ENCODE data around the gene DYNC1H1.
"Not testable (repeated sequence)": the region's sequence is repeated elsewhere in the genome, so short reads cannot be mapped to it uniquely, and the experiment has no call there.

The DYNC1H1 gene

DNA sequence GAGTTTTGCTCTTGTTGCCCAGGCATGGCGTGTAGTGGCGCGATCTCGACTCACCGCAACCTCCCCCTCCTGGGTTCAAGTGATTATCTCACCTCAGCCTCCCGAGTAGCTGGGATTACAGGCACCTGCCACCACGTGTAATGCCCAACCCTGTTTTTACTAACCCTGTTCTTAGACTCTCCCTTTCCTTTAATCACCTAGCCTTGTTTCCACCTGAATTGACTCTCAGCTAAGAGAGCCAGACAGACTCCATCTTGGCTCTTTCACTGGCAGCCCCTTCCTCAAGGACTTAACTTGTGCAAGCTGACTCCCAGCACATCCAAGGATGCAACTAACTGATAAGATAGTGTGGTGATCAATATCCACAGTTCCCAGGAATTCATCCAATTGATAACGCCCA lies 100.2 kb downstream of the DYNC1H1 start:
- DNase-seq (ENCODE audit: low spot score) = not testable (repeated sequence)

DNA sequence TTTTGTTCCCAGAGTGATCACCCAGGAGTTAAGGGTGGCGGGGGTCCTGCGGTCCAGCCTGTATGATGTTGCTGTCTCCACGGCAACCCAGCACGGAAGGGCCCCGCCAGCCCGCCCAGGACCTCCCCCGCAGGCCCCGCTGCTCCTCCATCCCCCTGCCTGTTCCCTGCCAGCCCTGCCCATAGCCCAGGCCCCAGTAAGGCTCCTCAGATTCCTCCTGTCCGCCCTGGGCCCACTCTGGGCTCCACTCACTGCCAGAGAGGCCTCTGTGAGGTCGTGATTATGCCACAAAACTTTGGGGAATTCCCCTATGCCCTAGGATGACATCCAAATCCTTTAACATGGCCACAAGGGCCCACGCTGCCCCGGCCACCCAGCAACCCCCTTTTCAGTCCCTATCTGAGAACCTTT lies 101.7 kb downstream of the DYNC1H1 start:
- no peak for DNase-seq (ENCODE audit: low spot score)

DNA sequence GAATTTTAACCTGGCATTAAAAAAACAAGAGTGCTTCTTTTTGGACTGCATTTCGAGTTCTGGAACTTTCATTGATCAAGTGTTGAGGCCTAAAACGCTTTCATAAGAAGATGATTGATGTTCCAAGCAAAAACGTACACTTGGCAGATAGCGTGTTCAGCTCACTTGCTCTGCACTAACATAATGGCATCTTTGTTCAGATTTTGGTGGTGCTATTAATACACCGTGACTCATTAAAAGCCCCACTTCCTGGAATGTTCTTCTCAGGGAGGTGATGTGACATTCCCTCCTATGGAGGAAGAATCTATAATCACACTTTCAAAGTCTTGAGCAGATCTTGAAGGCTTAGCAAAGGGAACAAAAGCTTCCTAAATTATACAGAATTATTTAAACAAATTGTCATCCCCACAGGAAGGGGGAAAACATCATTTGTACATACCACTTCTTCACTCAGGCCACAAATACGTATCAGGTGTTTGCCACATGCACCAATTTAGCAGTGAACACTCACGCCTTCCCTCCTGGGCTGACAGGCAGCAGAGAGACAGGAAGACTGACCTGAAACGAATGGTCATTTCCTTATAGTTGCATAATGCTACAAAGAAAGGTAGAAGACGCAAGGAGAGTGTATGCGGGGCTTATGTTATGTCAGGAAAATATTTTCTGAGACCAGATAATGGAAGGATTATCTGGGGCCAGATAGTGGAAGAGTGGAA lies 107.1 kb downstream of the DYNC1H1 start:
- no peak for DNase-seq (ENCODE audit: low spot score)

DNA sequence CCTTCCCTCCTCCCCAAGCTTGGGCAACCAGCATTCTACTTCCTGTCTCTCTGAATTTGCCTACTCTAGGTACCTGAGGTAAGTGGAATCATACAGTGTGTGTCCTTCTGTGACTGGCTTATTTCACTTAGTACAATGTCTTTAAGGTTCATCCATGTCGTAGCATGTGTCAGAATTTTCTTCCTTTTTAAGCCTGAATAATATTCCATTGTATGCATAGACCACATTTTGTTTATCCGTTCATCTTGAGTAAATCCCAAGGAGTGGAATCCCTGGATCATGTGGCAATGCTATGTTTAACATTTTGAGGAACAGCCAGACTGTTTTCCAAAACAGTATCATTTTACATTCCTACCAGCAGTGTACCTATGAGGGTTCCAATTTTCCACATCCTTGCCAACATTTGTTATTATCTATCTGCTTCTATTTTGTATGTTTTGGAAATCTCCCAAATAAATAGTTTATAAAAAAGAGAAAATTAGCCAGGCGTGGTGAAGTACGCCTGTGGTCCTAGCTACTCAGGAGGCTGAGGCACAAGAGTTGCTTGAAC lies 110.1 kb downstream of the DYNC1H1 start:
- DNase-seq (ENCODE audit: low spot score) = no peak

DNA sequence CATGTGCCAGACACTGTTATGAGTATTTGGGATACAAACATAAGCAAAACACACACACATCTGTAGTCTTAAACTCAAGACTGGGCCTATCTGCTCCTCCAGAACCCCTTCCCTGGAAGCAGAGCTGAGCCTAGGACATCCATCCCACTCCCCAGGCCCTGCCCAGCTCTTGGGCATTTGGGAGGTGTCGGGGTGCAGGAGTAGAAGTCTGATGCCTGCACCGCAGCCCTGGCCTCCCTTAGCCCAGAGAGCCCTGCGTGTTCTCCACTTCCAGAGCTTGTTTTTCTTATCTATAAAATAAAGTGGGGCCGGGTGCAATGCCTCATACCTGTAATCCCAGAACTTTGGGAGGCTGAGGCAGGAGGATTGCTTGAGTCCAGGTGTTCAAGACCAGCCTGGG lies 110.8 kb downstream of the DYNC1H1 start:
- no peak for DNase-seq (ENCODE audit: low spot score)

DNA sequence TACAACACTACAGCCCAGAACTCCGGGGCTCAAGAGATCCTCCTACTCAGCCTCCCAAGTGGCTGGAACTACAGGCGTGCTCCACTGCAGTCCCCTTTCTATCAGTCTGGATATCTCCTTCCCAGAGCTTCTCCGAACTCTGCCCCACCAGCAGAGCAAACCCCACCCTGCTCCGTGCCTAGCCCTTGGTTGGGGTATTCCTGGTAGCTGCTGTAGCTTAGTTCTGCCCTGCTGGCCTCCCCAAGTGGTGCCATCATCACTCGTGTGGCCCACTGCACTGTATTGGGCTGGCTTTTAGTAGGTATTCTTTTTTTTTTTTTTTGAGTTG lies 113.0 kb downstream of the DYNC1H1 start:
- peak; percentile 42 for DNase-seq (ENCODE audit: low spot score)

DNA sequence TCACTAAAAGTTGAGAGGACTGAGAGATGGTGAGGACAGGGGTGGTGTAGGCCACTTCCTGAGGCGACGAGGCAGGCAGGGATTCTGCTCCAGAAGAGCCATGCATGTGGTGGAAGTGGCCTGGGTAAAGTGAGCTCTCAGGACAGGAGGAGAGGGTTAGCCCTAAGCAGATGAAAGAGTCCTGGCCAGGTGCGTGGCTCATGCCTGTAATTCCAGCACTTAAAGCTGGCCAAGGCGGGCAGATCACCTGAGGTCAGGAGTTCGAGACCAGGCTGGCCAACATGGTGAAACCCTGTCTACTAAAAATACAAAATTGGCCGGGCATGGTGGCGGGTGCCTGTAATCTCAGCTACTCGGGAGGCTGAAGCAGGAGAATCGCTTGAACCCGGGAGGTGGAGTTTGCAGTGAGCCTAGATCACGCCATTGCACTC lies 114.0 kb downstream of the DYNC1H1 start:
- DNase-seq (ENCODE audit: low spot score) = not testable (repeated sequence)

DNA sequence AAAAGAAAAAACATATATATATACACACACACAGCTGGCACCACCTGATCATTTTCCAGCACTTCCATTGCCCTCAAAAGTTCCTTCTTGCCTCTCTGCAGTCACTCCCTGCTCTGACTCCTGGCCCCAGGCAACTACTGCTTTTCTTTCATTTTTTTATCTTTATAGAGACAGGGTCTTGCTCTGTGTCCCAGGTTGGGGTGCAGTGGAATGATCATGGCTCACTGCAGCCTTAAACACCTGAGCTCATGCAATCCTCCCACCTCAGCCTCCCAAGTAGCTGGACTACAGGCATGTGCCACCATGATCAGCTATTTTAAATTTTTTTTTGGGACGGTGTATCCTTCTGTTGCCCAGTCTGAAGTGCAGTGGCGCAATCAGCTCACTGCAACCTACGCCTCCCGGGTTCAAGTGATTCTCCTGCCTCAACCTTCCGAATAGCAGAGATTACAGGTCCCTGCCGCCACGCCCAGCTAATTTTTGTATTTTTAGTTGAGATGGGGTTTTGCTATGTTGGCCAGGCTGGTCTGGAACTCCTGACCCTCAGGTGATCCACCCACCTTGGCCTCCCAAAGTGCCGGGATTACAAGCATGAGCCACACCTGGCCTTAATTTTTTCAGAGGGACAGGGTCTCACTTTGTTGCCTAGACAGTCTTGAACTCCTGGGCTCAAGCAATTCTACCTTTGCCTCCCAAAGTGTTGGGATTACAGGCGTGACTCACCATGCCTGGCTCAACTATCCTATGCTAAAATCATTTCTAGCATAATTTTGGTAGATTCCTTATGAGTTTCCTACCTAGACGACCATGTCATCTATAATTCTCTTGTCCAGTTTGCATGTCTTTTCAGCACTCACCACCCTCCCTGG lies 114.7 kb downstream of the DYNC1H1 start:
- DNase-seq (ENCODE audit: low spot score) = peak; percentile 45

DNA sequence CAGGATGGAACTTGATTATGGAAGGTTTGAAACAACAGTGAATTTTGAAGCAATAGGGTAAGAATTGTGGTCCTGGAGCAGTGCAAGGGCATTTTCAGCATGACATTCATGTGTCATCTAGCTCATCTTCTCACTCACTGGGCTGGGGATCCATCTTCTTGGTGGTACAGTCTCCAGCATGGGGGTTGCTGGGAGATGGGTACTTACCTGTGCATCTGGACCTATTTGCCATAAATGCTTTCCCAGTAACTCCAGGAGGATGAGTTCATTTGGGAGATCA lies 115.3 kb downstream of the DYNC1H1 start:
- peak; percentile 46 for DNase-seq (ENCODE audit: low spot score)

DNA sequence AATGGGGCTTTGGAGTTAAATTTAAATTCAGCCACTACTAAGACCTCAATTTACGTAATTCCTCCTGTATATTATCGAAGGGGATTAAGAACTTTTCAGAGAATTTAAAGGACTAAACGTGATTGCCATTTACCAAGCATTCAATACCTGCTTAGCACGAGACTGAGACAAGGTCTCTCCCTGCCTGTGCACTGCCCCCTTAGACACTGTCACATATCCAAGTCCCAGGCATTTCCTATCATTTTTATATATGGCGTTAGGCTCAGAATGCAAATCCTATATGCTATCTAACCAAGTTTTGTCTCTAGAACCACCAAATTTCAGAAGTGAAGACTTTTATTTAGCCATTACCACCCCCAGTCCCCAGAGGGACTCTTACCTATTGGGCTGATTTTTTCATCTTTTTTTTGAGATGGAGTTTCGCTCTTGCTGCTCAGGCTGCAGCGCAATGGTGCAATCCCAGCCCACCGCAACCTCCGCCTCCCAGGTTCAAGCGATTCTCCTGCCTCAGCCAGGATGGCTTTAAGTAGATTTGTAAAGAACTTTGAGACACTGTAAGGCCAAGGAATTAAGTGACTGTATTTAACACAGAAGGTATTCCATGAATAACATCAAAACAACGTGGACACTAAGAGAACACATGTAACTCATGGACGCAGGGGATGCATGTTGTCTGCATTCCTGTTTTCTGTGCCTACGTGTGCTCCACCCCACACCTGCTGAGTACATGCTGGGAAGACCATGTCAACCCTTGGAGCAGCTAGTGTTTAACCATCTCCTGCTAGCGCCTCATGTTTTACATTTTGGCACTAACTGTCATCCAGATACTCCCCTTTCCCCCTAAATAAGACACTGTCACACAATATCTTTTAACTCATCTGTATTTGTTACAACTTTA lies 116.1 kb downstream of the DYNC1H1 start:
- DNase-seq (ENCODE audit: low spot score) = no peak

DNA sequence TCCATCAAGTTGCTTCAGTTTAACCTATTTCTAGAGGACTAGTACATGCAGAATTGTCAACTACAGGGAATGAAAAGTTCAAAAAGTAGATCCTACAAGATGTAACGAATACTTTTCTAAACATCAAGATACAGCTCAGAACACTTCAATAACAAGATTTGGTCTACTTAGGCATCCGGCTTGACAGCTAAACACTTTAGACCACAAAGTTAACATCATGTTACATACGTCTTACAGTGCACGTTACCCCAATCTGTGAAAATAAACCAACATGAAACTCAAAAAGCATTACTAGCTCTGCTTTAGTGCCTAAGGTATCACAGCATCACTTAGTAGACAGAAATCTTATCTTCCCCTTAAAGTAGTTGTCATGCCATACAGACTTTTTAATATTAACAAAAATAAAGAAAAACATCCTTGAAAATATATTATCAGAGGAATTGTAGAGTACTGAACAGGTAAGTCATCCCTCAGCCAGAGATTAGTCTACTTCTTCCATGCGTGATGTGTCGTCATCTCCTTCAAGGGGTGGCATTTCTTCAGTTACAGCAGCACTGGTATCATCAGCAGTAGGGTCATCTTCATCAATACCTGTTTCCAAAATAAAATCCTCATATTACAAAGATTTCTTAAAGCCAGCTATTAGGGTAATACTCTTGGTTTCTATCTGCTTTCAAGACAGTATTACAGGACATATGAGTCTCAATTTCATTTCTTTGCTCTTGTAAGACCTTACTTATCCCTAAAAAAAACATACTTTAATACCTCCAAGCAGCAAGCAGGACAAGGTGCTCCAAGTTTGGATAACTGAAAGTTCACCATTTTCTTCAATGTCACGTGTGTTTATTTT lies 117.1 kb downstream of the DYNC1H1 start:
- no peak for DNase-seq (ENCODE audit: low spot score)

DNA sequence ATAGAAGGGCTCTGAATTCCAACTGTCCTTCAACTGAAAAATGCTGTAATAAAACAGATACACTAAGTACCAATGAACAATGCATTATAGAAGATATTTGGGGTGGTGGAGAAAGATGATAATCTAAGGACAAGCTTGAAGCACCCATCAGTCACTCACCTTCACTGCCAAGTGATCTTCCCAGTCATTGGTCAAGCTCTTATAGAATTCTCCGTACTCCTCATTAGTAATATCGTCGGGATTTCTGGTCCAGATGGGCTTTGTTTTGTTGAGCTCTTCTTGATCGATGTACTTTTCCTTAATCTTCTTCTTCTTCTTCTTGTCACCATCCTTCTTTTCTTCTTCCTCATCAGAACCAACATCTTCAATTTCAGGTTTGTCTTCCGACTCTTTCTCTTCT lies 120.1 kb downstream of the DYNC1H1 start:
- DNase-seq (ENCODE audit: low spot score) = not testable (repeated sequence)

DNA sequence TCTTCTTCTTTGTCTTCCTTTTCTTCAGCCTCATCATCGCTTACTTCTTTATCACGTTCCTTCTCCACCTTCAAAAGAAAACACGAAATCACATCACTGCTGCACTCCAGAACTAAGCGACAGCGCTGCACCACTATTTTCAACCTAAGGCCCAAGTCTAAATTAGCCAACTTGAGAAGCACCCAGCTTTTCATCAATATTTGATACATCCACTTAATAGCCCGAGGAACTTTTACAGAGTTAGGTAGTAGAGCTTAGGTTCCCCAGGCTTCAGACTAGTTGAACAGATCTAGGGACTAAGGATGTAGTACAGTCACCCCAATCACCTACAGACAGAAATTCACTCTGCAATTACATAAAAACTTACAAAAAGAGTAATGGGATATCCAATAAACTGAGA lies 120.6 kb downstream of the DYNC1H1 start:
- no peak for DNase-seq (ENCODE audit: low spot score)

DNA sequence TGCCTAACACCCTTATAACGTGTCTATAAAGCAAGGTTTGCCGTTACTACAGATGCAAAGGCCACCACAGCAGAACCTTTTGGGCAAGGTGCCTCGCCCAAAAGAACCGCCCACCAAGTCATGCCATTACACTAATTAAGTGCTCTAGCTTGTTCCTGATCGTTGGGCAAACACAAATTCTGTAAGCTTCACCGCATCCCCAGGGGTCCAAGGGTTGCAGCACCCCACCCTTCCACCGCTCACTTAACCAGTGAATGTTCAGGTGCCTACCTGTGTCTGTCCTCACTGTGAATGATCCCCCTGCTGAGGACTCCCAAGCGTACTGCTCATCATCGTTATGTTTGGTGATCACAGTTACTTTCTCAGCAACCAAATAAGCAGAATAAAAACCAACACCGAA lies 121.1 kb downstream of the DYNC1H1 start:
- DNase-seq (ENCODE audit: low spot score) = no peak

DNA sequence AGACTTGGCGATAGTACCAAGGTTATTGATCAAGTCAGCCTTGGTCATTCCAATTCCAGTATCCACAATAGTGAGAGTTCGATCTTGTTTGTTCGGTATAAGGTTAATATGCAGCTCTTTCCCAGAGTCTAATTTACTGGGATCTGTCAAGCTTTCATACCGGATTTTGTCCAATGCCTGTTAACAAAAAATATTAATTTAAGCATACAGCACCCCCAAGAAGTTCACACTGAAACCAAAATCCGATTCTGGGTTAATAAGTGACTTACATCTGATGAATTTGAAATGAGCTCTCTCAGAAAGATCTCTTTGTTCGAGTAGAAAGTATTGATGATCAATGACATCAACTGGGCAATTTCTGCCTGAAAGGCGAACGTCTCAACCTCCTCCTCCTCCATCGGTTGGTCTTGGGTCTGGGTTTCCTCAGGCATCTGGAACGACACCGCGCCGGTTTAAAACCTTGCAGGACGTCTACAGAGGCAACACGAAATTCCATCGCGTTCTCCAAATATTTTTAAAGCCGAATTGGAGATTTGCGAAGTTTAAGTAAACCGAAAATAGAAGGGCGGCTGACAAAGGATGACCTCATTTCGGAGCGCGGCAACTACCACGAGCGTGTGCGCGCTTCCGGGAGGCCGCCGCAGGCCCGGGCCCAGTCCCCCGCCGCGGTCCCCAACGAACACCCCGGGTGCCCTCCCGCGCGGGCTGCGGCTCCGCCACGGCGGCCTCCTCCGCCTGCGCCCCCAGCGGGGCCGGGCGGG lies 121.8 kb downstream of the DYNC1H1 start:
- DNase-seq (ENCODE audit: low spot score) = peak; percentile 65

DNA sequence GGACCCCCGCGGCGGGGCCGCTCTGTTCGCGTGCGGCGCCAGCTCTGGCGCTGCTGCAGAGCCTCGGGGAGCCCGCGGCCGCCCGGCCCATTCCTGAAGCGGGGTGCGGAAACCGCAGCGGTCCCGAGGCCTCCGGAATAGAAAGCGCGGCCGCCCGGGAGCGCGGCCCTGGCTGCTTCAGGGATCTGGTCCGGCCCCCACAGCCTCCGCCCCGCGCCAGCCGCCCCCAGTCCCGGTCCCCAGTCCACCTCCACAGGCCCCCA lies 122.3 kb downstream of the DYNC1H1 start:
- DNase-seq (ENCODE audit: low spot score) = no peak

DNA sequence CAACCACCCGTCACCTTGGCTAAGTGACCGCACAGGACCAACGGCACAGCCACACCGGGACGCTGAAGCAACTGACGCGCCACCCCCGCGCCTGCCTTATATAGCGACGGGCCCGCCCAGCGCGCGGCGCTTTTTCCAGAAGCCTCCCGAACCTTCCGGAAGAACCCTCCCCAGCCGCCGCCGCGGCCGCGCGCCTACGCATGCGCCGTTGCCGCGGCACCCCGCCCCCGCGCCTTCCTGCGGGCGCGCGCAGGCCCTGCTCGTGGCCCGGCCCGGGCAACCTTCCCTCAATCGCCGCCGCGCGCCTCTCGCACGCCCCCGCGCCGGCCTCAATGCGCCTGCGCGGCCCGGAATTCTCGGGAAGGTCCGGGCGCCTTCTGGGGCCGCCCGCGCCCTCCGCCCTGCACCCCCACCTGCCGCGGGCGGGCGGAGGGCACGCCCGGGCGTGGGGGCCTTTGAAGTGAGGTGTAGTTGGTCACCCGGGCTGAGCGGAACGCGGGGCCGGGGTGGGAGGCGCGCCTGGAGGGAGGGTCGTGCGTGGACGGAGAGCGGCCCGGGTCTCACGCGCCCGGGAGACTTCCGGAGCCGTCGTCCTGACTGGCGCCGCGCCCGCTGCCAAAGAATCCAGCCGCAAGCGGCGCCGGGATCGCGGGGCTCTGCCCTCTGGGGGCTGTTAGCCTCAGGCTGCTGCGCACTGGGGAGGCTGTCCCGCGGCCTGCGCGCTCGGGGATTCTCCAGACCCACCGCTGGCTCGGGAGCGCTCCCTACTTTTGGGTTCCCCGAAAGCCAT lies 122.8 kb downstream of the DYNC1H1 start, which contains the start of gene HSP90AA1:
HSP90AA1 (minus strand) TSS at position 73 of the 790 bp plus-strand sequence. CDS start 666 bp downstream, outside the sequence.
- DNase-seq (ENCODE audit: low spot score) = peak; percentile 90

DNA sequence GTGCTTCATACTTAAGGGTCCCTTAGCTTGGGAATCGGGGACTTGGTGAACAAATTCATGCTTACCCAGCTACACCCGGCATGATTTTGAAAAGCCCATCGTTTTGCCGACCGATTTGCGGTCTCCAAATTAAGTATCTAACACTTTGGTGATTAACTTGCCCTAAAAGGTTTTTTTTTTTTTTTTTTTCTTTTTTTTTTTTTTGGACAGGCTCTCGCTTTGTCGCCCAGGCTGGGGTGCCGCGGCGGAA lies 123.3 kb downstream of the DYNC1H1 start:
- DNase-seq (ENCODE audit: low spot score) = no peak

DNA sequence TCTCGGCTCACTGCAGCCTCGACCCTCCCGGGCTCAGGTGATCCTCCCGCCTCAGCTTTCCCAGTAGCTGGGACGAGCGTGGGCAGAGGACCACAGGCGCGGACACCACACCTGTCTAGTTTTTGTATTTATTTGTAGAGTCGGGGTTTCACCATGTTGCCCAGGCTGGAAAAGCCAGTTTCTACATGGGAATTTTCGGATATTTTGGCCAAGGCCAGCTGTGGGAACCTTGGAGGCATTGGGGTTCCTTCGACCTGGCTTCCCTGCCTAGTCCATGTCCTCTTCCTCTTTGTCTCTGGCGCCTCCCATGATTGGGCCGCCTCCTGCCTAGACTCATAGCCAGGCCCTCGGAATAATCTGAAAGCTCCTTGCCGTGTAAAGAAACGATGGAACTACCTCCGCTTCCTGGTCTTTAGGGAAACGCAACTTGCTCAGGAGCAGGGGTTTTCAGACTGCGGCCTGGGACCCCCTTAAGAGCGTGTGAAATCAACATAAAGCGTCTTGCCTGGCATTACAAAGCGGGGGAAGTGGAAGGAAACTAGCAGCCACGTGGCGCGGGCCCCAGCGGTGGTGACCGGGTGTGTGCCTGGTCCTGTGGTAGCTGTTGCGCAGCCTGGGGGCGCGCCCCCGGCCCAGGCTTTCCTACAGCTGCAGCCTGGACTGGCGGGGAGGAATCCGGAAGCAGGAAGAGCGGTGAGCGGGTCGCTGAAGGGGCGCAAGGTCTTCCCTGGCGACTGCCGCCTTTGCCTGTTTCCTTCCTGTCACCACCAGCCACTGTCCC lies 123.8 kb downstream of the DYNC1H1 start:
- peak; percentile 75 for DNase-seq (ENCODE audit: low spot score)
